ENCODE results near the gene NFU1. TPM values are rescaled to one million over a fixed set of nuclear protein-coding genes. Genes with fewer than 3 reads are reported as not detected.

NFU1 gene
- 10 to 100 TPM in 3 of 4 donors, 1 to 10 TPM in 1; 6.7 to 84.8 (median 45.0) TPM for total RNA-seq

GRCh38 chr2:69436938-69437750 is at the start of gene NFU1:
Gene NFU1, minus strand, starts transcription at chr2:69437435. Its CDS starts 13 bp downstream, at chr2:69437422.
- peak; percentile 91 for DNase-seq
- TF ChIP-seq CTCF (IDR thresholded peaks at IDR 0.05) (peak; percentile 55 to 79 (median 65)), POLR2AphosphoS5 (IDR thresholded peaks at IDR 0.05) (peak; percentile 73 to 90 (median 77)), EP300 (IDR thresholded peaks at IDR 0.05; ENCODE audit: low read depth) (no peak), POLR2A (IDR thresholded peaks at IDR 0.05) (peak; percentile 83)
- Histone ChIP-seq H3K27ac (peak within 1 kb of the TSS; percentile 92 to 98 (median 96)), H3K4me3 (peak within 1 kb of the TSS; percentile 59 to 93 (median 73)), H3K9me3 (no peaks in the 10 kb centered on the region), H3K36me3 (no peaks in the 10 kb centered on the region), H3K27me3 (no peaks in the 10 kb centered on the region), H3K4me1 (peaks cover 14 to 24% (median 21%) of the 10 kb centered on the region in 4 donors)
- in situ Hi-C loops (cut with MboI; ENCODE audit: low pct_ligation_motif_present in 1 of 4, low pct_unique_long_range_greater_than_20kb in 1 of 4, low sequenced_read_pairs in 3 of 4): no loop called here
- intact Hi-C loops (cut with DNase I; ENCODE audit: low total_unique reads): loop anchor here (2.0 to 10.0 kb wide), 2 partner anchors 50 to 208 kb away; partner anchors contain the start of genes AAK1 and GFPT1
- WGBS, 2 donors (ENCODE audit: low coverage in 1 of 2): 0% methylated on average over 38 of the region's 60 CpGs; no CpG with 5 or more reads in 1 of the 2 donors

GRCh38 chr2:69483696-69484095 is 46.5 kb upstream of the NFU1 start:
- Histone ChIP-seq H3K4me1 (peaks cover 4 to 30% (median 15%) of the 10 kb centered on the region in 4 donors), H3K36me3 (peaks cover 0 to 7% (median 0%) of the 10 kb centered on the region in 4 donors), H3K27me3 (no peaks in the 10 kb centered on the region), H3K4me3 (no peak overlapping the region), H3K27ac (peak overlapping the region; percentile 75 to 81 (median 78)), H3K9me3 (no peaks in the 10 kb centered on the region)
- TF ChIP-seq CTCF (IDR thresholded peaks at IDR 0.05) (no peak), POLR2AphosphoS5 (IDR thresholded peaks at IDR 0.05) (peak in 2 of 3 donors; percentile 21 to 34)
- no peak for DNase-seq
- intact Hi-C loops (cut with DNase I; ENCODE audit: low total_unique reads): no loop called here
- 52 to 64% methylated on average over 3 of the region's 3 CpGs for WGBS, 2 donors (ENCODE audit: low coverage in 1 of 2)
- in situ Hi-C loops (cut with MboI; ENCODE audit: low pct_ligation_motif_present in 1 of 4, low pct_unique_long_range_greater_than_20kb in 1 of 4, low sequenced_read_pairs in 3 of 4): no loop called here

GRCh38 chr2:69483024-69483423 is 45.8 kb upstream of the NFU1 start:
- peaks cover 4 to 37% (median 18%) of the 10 kb centered on the region in 4 donors for H3K4me1 ChIP-seq
- intact Hi-C loops (cut with DNase I; ENCODE audit: low total_unique reads): no loop called here
- peaks cover 0 to 7% (median 0%) of the 10 kb centered on the region in 4 donors for H3K36me3 ChIP-seq
- in situ Hi-C loops (cut with MboI; ENCODE audit: low pct_ligation_motif_present in 1 of 4, low pct_unique_long_range_greater_than_20kb in 1 of 4, low sequenced_read_pairs in 3 of 4): no loop called here
- H3K9me3 ChIP-seq: no peaks in the 10 kb centered on the region
- no peak for DNase-seq
- peak overlapping the region; percentile 75 to 81 (median 78) for H3K27ac ChIP-seq
- TF ChIP-seq POLR2AphosphoS5 (IDR thresholded peaks at IDR 0.05) (no peak), EP300 (IDR thresholded peaks at IDR 0.05; ENCODE audit: low read depth) (no peak), CTCF (IDR thresholded peaks at IDR 0.05) (no peak), POLR2A (IDR thresholded peaks at IDR 0.05) (no peak)
- no peak overlapping the region for H3K4me3 ChIP-seq
- H3K27me3 ChIP-seq: no peaks in the 10 kb centered on the region
- WGBS, 2 donors (ENCODE audit: low coverage in 1 of 2): 37 to 62% methylated on average over 2 to 4 of the region's 4 CpGs

GRCh38 chr2:69482471-69482870 is 45.2 kb upstream of the NFU1 start:
- no peak for DNase-seq
- Histone ChIP-seq H3K27ac (peak overlapping the region; percentile 75 to 81 (median 78)), H3K9me3 (no peaks in the 10 kb centered on the region), H3K36me3 (peaks cover 0 to 7% (median 0%) of the 10 kb centered on the region in 4 donors), H3K4me1 (peaks cover 4 to 38% (median 19%) of the 10 kb centered on the region in 4 donors), H3K4me3 (no peak overlapping the region), H3K27me3 (no peaks in the 10 kb centered on the region)
- intact Hi-C loops (cut with DNase I; ENCODE audit: low total_unique reads) (no loop called here), in situ Hi-C loops (cut with MboI; ENCODE audit: low pct_ligation_motif_present in 1 of 4, low pct_unique_long_range_greater_than_20kb in 1 of 4, low sequenced_read_pairs in 3 of 4) (no loop called here)
- TF ChIP-seq EP300 (IDR thresholded peaks at IDR 0.05; ENCODE audit: low read depth) (no peak), POLR2A (IDR thresholded peaks at IDR 0.05) (no peak), POLR2AphosphoS5 (IDR thresholded peaks at IDR 0.05) (no peak), CTCF (IDR thresholded peaks at IDR 0.05) (no peak)
- 64 to 70% methylated on average over 3 of the region's 3 CpGs for WGBS, 2 donors (ENCODE audit: low coverage in 1 of 2)
